Colon (tissue), 2 donors: ENCODE data around the gene CFAP54.

Experiments
- FAIRE-seq: peaks from 2 replicates; lab custom pipeline; 2012; peaks lifted over from hg19 to GRCh38; lab: Jason Lieb, UNC
- donor health status: control.
- donor health status: control.

The CFAP54 gene

DNA sequence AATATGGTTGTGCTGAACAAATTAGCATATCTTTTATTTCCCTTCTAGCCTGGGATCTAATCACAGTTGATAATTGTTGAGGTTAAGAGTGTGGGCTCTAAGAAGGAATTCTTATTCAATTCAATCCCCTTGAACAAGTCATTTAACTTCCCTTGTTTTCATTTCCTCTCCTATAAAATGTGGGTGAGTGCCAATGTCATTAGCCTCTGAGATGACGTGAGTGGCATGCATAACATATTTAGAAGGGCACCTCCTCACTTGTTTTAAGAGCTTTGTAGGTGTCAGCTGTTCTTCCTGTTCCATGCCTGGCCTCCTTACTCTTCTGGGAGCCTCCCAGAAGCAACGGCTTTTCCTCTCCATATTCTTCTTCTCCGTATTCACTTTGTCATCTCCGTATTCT lies 262.2 kb downstream of the CFAP54 start:
- FAIRE-seq = no peak

DNA sequence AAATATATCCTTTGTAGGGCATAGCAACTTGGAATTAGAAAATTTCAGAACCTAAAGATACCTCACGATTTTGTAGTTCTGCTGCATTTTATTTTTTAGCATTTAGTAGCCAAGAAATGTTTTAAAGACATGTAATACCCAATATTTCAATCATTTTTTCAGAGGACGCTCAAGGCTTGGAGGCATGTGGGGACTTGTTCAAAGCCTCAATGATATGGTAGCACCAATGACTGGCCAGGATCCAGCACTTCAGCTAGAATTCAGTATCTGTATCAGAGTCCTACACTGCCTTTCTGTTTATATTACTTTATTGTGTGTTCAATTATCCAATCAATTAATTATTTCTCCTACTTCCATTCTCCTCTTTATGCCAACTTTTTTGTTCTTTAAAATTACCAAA lies 262.8 kb downstream of the CFAP54 start:
- FAIRE-seq = no peak

DNA sequence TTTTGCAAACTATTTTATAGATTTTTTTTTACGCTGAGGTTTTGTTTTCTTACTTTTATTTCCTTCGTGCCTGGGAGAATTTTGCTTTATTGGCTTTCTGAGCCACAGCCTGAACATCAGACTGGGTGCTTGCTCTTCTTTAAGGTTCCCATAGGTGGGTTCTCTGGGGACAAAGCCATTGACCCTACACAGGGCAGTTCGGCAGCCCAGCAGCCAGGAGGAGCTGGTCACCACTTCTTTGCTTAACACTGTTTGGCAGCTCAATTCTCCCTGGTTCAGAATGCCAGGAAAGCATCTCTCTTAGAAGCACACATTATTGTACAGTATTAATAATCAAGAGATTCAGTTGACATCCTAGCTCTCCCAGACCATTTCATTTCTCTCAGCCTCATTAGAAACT lies 276.9 kb downstream of the CFAP54 start:
- no peak for FAIRE-seq

DNA sequence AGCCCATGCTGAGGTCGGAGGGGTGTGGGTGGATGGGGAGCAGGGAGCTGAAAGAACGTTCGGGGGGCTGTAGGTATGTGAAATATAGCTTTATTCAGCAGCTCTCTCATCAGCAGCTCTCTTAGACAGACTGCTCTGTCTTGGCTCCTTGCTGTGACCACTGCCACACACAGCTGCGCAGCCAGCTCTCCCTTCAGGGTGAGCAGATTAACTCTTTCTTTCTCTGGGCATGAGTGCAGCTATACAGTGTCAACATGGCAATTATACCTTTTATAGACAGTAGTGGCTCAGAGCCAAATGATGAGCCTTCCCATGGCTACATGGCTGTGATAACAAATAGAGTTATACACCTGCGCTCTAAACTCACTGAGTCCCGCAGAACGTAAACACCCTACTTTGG lies 280.0 kb downstream of the CFAP54 start:
- no peak for FAIRE-seq

DNA sequence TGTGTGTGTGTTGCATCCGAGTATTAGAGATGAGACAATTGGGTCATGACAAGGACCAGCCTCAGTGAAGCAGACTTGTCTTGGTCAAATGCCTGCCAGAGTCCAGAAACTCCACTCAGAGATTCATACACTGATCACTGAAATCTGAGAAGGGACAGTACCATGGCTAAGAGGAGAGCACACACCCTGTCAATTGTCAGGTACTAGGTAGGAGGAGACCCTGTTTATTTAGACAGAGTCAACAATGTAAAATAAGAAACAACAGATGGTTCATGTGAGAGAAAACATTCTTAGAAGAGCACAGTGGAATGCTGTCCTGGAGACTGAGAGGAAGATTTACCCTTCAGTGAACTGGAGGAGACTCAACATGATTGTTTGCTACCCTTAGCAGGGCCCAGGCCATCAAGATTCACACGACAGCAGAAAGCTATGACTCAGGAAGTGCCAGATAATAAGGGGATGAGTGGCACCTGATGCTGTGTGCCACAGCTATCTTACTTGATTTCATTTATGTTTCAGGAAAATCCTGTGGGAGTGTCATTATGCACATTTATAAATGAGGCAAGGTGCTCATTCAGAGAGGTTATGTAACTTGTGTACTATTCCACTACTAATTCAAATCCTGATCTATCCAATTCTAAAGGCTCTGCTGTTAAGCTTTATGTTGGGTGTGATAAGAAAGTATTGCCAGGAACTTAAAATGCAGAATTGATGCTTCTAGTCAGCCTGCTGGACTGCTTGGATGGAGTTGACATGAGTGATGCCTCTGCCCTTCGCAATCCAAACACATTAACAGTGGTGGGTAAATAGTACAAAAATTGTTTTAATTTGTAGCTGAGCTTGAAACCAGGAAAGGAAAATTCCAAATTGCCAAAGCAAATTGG lies 281.1 kb downstream of the CFAP54 start:
- FAIRE-seq = no peak

DNA sequence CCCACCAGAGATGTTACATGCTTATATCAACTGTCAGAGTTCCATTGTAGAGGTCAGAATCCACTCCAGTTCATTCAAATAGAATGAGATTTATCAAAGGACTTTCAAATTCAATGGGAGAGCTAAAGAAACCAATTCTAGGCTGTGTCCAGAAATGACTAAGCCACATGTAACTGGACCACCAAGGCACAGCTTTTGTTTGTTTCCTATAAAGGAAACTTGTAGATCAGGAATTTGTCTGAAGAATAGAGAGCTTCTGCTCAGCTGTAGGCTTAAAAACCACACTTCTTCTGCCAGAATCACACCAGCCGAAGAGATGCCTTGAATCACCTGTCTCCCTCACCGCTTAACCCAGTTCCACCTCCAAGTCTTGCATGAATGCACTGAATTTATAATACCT lies 283.7 kb downstream of the CFAP54 start:
- no peak for FAIRE-seq

DNA sequence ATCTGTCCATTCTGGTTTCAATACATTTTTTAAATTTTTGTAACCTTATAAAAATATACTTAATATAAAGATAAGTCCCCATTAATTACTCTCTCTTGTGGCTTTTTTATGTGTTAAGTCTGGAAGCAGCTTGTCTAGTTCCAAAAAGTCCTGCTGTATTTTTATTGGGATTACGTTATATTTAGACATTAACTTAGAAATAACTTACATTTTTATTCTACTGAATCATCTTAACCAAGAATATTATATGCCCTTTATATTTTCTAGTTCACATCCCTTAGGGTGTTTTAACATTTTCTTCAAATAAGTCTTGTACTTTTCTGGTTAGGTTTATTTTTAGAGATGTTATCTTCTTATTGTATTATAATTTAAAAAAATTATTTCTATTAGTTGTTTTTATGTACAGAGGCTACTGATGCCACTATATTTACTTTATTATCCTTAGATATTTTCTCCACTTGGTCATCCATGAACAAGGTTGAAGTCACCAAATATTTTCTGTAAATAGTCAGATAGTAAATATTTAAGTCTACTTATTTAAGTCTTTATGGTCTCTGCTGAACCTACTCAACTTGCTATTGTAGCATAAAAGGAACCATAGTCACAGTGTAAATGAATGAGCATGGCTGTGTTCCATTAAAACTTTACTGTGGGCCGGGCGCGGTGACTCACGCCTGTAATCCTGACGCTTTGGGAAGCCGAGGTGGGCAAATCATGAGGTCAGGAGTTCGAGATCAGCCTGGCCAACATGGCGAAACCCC lies 285.3 kb downstream of the CFAP54 start:
- FAIRE-seq = no peak

DNA sequence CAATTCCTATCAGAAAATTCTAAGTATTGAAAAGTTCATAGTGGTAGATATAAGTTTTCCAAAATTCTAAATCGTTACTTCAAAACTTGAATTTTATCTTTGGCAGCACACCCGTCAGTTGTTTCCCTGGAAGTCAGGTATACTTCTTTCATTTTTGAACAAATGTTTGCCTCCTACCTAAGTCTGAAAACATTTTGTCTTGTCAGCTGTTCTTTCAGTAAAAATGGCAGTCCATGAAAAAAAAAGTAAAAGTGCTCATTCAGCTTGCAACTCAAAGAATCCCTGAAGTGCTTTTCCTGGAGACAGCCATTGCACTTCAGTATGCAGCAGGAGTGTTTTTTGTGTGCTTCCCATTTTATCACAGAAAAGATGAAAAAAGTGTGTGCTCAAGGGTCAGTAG lies 287.5 kb downstream of the CFAP54 start:
- no peak for FAIRE-seq

DNA sequence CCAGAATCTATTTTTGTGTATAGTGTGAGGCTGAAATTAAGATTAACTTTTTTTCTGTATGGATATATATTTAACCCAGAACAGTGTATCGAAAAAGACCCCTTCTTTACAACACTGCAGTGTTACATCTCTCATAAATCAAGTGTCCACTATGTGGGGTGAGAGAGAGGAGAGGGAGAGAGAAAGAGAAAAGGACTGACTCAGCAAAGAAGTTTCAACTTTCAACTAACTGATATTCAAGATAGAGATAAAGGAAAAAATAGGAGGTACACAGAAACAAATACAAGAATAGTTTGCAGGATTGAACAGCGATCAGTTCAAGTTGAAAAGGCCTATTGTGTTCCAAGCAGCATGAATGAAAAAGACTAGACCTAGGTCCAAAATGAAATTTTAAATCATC lies 291.0 kb downstream of the CFAP54 start:
- FAIRE-seq = no peak

DNA sequence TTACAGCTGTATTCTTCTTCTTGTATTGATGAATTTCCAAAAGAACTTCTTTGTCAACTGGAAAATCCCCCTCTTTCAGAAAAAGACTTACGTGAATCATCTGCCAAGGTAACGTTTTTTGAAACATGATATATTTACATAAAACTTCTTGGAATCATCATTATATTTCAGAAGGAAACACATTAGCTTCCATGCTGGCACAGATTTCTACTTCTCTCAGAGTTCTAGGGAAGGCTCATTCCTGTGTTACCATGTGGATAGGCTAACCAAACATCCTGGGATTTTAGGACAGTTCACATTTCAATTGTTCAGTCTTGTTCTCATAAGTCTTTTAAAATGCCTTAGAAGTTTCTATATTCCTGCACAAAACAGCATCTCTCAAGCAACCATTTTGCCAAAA lies 297.4 kb downstream of the CFAP54 start:
- no peak for FAIRE-seq

DNA sequence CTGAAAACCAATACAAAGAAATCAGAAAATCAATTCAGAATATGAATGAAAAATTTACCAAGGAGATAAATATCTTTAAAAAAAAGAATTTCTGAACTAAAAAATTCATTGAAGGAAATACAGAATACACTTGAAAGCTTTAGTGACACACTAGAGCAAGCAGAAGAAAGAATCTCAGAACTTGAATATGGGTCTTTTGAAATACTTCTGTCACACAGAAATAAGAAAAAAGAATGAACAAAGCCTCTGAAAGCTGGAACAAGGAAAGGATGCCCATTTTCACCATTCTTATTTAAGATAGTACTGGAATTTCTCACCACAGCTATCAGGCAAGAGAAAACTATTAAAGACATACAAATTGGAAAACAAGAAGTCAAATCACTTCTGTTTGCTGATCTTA lies 314.6 kb downstream of the CFAP54 start:
- FAIRE-seq = no peak

DNA sequence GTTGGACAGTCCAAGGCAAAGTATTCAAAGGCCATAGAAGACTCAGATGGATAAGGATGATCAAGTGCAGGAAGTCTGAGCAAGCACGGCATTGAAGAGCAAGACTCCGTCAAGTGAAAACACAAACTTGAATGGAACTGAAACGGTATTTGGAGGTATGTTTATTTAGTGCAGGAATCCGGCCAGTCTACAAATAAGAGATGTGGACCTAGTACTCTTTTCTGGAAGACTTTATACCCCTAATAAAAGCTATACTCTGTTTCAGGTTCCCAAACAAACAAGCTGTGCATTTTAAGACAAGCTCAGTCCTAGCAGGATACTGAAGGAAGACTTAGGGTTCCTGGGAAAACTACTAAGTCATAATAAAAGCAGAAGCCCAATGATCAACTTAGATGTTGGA lies 316.9 kb downstream of the CFAP54 start:
- FAIRE-seq = no peak

DNA sequence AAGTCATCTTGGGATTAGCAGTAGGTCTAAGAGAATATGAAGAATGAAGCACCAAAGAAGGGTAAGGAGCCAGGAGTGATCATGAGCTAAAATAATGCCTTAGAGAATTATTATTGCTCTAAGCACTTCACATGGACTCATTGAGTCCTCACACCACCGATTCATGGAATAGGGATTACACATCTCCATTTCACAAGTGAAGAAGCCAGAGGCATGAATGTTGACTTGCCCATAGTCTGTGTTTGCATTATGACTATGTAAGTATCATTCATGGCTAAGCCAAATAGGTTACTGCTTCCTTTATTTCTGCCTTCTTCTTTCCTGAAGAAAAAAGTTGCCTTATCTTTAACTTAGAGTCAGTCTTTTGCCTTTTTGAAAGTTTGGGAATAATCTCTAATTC lies 318.4 kb downstream of the CFAP54 start:
- FAIRE-seq = no peak

DNA sequence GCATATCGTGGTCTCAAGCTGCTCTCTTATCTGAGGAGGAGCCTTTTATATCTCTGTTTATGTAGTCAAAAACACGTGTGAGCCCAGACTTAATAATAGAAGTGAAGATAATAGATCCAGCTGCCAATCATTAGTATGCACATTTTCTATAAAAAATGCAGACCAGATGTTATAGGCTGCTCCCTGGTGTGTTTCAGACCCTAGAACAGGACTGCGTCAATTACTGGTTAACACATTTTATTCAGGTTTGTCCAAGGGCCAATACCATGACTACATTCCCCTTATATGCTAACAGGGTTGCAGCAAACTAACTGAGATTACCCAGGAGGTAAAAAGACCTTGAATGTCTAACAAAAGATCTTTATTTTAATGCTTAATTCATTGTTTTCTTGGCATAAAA lies 319.2 kb downstream of the CFAP54 start:
- FAIRE-seq = no peak

DNA sequence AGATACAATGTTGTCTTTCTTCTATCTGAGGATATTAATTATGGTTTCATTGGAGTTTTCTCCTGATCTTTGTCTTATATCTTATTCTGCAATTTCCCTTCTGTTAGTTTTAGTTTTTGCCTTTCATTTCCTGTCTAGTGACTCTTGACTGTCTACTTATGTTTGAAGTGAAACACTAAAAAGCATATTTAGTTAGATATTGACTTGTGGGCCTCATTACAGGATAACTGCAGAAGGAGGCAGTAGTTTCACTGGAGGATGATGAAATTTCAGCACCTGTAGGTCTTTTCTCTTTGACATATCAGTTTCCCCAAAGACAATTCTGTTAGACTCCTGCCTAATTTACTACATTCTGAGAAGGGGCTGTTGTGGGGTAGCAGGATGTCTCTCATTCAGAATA lies 320.1 kb downstream of the CFAP54 start:
- FAIRE-seq = no peak

DNA sequence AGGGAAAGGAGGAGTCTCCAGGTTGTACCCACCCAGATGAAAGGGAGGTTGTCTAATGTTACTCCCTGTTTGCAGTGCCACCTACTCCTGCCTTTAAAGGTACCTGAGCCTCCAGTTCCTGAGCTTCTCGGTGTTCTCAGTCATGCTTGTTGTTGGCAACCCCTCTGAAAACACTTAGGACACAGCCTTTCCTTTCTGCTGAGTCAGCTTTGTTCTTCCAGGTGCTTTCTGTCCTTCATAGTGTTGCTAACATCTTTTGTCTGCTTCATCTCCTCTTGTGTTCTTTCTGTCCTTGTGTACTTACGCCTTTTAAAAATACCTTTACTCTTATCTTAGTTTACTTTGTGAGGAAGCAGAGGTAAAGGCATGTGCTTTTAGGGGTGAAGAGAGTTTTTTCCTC lies 320.7 kb downstream of the CFAP54 start:
- no peak for FAIRE-seq

DNA sequence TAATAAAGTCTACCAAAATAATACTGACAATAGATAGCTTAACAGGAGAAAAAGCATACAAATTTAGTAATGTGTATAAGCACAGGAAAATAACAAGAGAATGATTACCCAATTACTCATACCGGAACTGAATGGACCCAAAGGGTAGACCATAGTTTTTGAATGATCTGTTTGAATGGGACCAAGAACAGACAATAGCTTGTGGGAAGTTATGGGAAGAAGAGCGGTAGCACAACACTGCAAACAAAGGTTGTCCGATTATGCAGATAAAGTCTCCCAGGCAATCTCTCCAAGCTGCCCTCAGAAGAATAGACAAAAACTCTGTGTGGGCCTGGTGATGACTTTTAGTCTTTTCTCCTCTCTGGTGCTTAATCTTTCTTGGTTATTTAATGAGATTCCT lies 321.1 kb downstream of the CFAP54 start:
- FAIRE-seq = no peak

DNA sequence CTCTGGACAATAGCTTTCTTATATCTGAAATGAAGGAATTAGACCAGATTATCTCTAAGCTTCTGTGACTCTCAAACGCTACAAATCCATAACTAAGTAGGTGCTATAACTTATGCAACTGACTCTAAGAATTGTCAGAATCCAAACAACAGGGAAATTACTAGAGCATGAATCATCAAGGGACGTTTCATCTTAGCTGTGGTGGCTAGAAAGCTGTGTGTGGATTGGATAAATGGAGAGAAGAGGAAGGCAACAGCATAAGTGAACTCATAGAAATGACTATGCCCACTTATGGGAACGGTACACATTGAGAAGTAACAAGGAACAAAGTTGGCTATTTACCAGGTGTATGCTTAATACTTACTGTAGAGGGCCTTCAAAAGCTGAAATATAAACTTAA lies 321.7 kb downstream of the CFAP54 start:
- no peak for FAIRE-seq

DNA sequence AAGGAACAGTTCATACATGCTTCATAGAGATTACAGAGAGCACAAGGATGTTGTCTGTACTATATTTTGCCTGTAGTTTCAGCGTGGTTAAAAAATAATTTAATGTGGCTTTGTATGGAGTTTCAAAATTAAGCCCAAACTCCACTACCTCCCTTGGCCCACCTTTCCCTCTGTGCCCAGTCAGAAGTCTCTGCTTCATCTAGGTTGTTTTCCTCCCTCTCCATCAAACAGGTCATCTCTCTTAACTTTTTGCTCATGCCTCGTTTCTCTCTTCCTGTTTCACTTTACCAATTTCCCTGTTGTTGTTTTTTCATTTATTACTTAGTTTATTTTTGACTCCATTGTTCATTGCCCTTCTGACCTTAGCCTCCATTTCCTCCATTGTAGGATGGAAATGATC lies 322.8 kb downstream of the CFAP54 start:
- FAIRE-seq = no peak

DNA sequence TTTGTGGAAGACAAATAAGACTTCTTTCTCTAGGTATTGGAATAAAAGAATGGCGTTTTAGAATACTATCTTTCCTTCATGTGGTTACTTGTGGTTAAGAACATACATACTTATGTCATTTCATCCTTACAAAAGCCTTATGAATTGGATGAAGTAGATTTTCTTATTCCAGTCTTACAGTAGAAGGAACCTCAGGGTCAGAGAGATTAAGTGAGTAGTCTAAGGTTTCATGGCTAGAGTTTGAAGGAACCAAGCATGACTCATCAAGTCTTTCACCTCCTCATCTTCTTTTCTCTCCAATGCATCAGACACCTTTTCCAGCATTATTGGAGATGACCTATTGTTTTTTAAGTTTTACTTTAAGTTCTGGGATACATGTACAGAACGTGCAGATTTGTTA lies 324.8 kb downstream of the CFAP54 start:
- FAIRE-seq = no peak

DNA sequence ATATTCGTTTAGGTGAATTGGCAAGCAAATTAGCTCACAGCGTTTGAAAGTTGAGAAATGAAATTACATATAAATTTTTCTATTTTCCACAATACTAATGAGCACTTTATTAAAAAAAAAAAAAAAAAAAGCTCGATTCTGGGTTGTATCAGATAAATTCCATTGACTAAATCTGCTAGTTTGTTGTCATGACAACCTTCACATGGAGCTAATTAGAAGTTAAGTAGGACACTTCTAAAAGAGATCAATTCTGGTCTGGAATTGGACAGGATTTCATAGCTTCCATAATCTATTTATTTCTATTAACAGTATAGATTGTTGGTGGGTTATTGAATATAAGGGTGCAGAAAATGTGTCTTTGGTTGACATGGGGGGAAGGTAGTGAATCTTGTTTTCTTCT lies 332.2 kb downstream of the CFAP54 start:
- no peak for FAIRE-seq

DNA sequence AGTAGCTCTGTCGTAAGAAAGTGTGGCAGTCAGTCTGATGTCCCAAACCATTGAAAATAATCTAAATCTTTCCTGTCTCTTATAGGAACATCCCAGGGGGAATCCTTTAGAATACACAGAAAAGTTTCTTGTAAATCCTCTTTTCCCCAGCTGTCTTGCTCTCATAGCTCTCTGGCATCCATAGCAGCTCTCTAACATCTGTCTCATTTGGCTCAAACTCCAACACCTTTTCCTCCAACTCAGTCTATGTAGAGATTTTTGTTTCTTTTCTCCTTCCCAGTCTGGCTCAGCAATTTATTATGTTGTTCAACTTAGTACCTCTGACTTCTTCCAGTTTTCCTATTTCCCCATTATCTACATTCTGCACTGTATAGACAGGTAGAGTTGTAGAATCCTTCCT lies 333.3 kb downstream of the CFAP54 start:
- no peak for FAIRE-seq

DNA sequence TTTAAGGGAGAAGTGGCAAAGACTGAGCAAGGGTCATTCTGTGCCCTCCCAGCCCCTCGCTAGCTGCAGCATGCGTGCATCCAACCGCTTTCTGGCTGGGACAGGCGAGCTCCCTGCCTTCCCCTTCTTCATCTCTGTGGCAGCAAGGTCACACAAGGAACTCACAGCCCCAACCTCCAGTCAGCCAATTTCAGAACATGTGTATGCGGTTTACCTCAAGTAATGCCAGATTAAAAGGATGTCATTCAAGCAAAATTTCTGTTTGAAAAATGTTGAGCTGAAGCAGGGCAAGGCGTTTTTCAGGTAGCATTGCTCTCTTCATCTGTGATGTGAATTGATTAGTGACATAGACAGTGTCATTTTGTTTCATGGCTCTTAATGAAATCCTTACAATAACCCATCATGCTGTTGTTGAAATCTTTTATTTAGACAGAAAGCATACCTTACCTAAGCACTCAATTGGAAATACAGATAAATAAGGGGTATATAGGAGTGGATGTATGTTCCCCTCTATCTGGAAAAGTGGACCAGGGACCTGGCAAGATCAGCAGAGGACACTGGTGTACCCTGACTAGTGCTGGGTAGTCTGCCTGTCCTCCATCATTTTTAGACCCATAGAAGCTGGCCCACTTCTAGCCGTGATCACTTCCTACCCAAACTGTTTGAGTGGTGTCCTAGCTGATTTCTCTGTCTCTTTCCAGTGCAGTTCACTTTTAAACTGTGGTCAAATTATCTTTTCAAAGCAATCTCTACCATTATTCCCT lies 334.9 kb downstream of the CFAP54 start:
- no peak for FAIRE-seq
